Peyer's patch (tissue), 4 donors: Measurements from ENCODE around the gene EML1.

Experiments
- POLR2A ChIP-seq, 2 donors: fragments of 450-650 bp; IDR thresholded peaks; one replicate each; pipeline ENCODE4 v1.5.1; 2017; ENCODE audit warnings: antibody characterized with exemption in 2 of 2, mild to moderate bottlenecking in 2 of 2, moderate library complexity in 2 of 2
- TF ChIP-seq, protein P1 (sequence below), 6 experiments: fragments of 450-650 bp in 4 of 6; fragments of 200-600 bp in 2 of 6; sonication (generic) in 1 of 6; IDR thresholded peaks; one replicate each; pipeline ENCODE4 v1.5.1; 2017 to 2019; ENCODE audit warnings: antibody characterized with exemption in 6 of 6, mild to moderate bottlenecking in 3 of 6, moderate library complexity in 1 of 6

DNA sequence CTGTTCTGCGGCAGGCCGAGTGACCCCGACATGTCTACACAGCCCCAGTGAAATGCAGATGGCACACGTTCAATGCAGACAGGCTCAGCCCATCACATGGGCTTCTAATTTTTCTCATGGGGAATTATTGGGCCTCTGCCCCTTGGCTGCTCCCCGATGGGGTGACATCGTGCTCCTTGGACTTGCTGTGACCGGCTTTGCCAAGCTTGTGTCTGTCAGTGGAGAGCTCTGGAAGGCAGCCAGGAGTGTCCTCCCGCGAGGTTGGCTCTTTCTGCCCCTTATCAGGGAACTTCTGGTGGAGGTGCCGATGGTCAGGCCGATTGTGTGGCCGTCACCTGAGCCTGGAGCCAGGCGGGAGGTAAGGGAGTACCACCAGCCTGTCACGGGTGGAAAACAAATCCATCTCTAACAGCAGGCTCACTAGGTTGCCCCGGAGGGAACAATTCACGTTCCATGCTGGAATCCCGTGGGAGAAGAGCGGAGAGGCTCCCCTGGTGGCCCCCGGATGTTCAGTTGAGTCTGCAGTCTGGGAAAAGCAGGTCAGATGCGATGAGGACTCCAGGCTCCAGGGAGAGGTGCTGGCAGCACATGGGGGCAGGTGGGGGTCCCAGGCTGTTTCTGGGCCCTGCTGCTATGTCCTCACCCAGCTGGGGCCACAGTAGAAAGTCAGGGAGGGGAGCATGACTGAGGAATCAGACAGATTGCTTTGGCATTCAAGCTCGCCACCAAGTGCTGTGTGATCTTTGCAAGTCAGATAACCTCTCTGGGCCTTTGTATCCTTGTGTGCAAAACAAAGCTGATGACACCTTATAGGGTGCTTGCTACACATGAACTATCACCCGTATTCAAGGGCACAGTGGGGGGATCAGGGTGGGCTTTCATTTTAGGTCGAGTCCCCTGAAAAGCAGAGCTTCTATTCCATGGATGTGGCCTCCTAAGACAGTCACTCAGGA, 43.2 kb upstream of the EML1 start:
- TF ChIP-seq, protein P1, sequence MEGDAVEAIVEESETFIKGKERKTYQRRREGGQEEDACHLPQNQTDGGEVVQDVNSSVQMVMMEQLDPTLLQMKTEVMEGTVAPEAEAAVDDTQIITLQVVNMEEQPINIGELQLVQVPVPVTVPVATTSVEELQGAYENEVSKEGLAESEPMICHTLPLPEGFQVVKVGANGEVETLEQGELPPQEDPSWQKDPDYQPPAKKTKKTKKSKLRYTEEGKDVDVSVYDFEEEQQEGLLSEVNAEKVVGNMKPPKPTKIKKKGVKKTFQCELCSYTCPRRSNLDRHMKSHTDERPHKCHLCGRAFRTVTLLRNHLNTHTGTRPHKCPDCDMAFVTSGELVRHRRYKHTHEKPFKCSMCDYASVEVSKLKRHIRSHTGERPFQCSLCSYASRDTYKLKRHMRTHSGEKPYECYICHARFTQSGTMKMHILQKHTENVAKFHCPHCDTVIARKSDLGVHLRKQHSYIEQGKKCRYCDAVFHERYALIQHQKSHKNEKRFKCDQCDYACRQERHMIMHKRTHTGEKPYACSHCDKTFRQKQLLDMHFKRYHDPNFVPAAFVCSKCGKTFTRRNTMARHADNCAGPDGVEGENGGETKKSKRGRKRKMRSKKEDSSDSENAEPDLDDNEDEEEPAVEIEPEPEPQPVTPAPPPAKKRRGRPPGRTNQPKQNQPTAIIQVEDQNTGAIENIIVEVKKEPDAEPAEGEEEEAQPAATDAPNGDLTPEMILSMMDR (IDR thresholded peaks at IDR 0.05), result no peak
- TF ChIP-seq POLR2A (IDR thresholded peaks at IDR 0.05), result no peak
